Mucosa of descending colon (tissue), 3 donors: ENCODE measurements around the gene ZNF346. TPM values are rescaled to one million over a fixed set of nuclear protein-coding genes. Genes with fewer than 3 reads are reported as not detected.
A peak's percentile ranks its signal among the peaks of the same experiment; 100 is the strongest.

Experiments used
- ATAC-seq: fragments of 200-7000 bp; cut with Tn5 transposase; one replicate; pipeline ENCODE4 v1.9.1; 2020; ENCODE audit warnings: mild to moderate bottlenecking, moderate library complexity
- DNase-seq, 3 donors: peaks; one replicate each; pipeline ENCODE4 v3.0.0-alpha.2; 2020
- H3K36me3 ChIP-seq: fragments of 200-600 bp; one replicate; pipeline ENCODE4 v1.8.0; 2021; ENCODE audit warnings: low read depth, mild to moderate bottlenecking
- H3K4me1 ChIP-seq: fragments of 200-600 bp; one replicate; pipeline ENCODE4 v1.8.0; 2021; ENCODE audit warnings: low read depth, mild to moderate bottlenecking
- H3K4me3 ChIP-seq: fragments of 200-600 bp; one replicate; pipeline ENCODE4 v1.8.0; 2021; ENCODE audit warnings: mild to moderate bottlenecking
- H3K9me3 ChIP-seq: fragments of 200-600 bp; one replicate; pipeline ENCODE4 v1.8.0; 2021; ENCODE audit warnings: mild to moderate bottlenecking
- intact Hi-C, 2 donors: fragments of 100-400 bp; cut with DNase I in 1 of 2; cut with micrococcal nuclease in 1 of 2; formaldehyde crosslinking; loops; one replicate each; pipeline versions ENCODE4 v1.11.0 to v1.11.1; 2022; cut with DNase I, micrococcal nuclease
- total RNA-seq, 3 donors: library from RNA; stranded (reverse); fragmentation: NEBNext Ultra II Directional in 2 of 3; extraction: Animal tissue kit (Norgen Biotek cat#: 25700) in 2 of 3; gene quantifications; one replicate each; pipeline versions ENCODE4 v1.2.1 to v1.2.4, GENCODE V29; 2021 to 2023
- TF ChIP-seq, protein P1 (sequence below): fragments of 200-600 bp; IDR thresholded peaks from one replicate; pipeline ENCODE4 v1.8.0; 2022; ENCODE audit warnings: antibody characterized with exemption, mild to moderate bottlenecking
- donor health status: DM: no; HTN: no; CAD: no; lungs with moderate emphysema.
- donor health status: DM: no; HTN: no; CAD: no.
- donor health status: DM: no; HTN: yes; CAD: no.

Gene ZNF346
- total RNA-seq, 3 donors from 2014 or later: 15.7 to 17.9 (median 16.7) TPM

DNA sequence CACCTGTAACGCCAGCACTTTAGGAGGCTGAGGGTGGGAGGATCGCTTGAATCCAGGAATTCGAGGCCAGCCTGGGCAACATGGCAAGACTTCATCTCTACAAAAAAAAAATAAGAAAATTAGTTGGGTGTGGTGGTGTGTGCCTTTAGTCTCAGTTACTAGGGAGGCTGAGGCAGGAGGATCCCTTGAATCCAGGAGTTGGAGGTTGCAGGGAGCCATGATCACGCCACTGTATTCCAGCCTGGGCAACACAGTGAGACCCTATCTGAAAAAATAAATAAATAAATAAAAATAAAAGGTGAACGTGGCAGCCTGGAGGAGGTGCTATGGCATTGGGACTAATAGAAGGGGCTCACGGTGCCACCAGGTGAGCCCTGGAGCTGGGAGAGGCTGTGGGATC lies 71.3 kb downstream of the ZNF346 start:
- no peak overlapping the region for H3K4me3 ChIP-seq
- intact Hi-C loops: no loop called here
- peaks cover 45% of the 10 kb centered on the region for H3K4me1 ChIP-seq
- TF ChIP-seq, protein P1, sequence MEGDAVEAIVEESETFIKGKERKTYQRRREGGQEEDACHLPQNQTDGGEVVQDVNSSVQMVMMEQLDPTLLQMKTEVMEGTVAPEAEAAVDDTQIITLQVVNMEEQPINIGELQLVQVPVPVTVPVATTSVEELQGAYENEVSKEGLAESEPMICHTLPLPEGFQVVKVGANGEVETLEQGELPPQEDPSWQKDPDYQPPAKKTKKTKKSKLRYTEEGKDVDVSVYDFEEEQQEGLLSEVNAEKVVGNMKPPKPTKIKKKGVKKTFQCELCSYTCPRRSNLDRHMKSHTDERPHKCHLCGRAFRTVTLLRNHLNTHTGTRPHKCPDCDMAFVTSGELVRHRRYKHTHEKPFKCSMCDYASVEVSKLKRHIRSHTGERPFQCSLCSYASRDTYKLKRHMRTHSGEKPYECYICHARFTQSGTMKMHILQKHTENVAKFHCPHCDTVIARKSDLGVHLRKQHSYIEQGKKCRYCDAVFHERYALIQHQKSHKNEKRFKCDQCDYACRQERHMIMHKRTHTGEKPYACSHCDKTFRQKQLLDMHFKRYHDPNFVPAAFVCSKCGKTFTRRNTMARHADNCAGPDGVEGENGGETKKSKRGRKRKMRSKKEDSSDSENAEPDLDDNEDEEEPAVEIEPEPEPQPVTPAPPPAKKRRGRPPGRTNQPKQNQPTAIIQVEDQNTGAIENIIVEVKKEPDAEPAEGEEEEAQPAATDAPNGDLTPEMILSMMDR: no peak
- H3K36me3 ChIP-seq: no peaks in the 10 kb centered on the region
- H3K9me3 ChIP-seq: no peaks in the 10 kb centered on the region
- DNase-seq (no peak), ATAC-seq (no peak)

DNA sequence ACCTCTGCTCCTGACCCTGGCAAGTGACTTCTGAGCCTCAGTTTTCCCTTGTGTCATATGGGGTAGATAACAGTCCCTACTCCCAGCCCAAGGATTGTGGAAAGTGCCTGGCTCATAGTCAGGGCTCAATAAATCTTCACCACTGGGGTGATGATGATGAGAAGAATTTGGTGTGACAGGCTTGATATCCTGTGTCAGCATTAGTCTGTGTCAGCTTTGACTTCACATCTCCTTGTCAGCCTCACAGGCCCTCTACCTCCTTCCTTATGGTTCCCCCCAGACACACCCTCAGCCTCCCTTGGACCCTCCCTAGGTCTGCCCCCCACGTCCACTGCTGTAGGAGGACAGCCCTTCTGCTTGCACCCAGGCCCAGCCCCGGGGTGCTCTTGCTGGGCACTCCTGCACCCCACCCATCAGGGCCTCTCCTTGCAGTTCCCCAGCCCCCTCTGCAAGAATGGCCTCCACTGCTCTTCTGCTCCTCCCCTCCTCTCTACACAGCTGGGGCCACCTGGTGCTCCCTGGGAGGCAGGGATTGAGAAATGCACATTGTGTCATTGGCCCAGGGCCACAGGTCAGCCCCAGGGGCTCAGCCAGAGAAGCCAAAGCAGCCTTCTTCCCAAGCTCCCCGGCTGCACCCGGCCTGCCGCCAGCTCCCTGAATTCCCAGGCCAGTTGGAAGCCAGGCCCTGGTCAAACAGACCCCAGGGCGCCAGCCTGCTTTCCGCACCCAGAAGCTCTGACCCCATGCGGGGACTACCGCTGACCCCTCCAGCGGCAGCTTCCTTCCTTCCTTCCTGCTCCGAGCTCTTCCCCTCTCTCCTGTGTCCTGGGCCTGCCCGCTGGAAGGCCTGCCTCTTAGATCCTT lies 72.0 kb downstream of the ZNF346 start:
- DNase-seq: peak; percentile 63 to 75 (median 71)
- Histone ChIP-seq H3K4me3 (no peak overlapping the region), H3K36me3 (no peaks in the 10 kb centered on the region), H3K4me1 (peaks cover 45% of the 10 kb centered on the region), H3K9me3 (no peaks in the 10 kb centered on the region)
- peak; percentile 7 for ATAC-seq
- TF ChIP-seq, protein P1: no peak
- intact Hi-C loops: no loop called here

DNA sequence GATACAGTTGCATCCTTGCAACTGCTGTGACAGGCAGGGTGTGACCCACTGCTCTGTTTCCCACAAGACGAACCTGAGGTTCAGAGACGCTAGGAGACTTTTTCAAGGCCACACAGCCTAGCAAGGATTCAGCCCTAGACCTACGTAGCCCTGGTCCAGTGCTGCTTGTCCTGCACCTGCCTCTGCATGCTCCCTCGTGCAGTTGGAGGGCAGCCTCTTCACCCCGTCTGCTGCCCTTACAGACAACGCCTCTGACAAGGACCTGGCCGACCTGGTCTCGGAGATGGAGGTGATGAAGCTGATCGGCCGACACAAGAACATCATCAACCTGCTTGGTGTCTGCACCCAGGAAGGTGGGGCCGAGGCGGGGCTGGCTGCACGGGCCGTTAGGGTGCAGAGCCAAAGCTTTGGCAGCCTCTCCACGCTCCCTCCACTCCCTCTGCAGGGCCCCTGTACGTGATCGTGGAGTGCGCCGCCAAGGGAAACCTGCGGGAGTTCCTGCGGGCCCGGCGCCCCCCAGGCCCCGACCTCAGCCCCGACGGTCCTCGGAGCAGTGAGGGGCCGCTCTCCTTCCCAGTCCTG lies 72.7 kb downstream of the ZNF346 start:
- H3K4me1 ChIP-seq: peaks cover 39% of the 10 kb centered on the region
- H3K36me3 ChIP-seq: no peaks in the 10 kb centered on the region
- intact Hi-C loops: no loop called here
- DNase-seq: no peak
- TF ChIP-seq, protein P1: no peak
- no peak for ATAC-seq
- H3K9me3 ChIP-seq: no peaks in the 10 kb centered on the region
- H3K4me3 ChIP-seq: no peak overlapping the region

DNA sequence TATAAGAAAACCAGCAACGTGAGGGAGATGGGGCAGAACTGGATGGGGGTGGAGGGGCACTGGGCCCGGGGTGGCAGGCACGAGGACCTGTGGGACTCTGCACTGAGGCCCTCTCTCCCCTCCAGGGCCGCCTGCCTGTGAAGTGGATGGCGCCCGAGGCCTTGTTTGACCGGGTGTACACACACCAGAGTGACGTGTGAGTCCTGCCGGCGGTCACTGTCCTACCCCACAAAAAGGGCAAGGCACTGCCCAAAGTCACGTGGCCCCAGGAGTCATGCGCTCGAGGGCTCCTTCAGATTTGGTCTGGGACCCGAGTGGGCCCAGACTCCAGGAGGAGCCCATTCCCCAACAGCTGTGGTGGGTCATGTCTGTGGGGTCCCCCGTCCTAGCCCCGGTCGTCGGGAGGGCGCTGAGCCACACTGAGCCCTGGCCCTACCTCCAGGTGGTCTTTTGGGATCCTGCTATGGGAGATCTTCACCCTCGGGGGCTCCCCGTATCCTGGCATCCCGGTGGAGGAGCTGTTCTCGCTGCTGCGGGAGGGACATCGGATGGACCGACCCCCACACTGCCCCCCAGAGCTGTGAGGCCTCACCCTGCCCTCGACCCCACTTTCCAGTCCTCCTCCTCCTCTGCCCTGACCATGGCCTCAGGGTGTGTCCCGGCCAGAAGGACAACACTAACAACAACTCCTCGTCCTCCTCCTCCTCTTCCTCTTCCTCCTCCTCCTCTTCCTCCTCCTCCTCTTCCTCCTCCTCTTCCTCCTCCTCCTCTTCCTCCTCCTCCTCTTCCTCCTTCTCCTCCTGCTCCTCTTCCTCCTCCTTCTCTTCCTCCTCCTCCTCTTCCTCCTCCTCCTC lies 73.9 kb downstream of the ZNF346 start:
- DNase-seq: no peak
- intact Hi-C loops: no loop called here
- peaks cover 28% of the 10 kb centered on the region for H3K4me1 ChIP-seq

More for the DNA sequence above, 73.9 kb downstream of the ZNF346 start:
- H3K4me3 ChIP-seq: no peak overlapping the region
- TF ChIP-seq, protein P1: no peak
- no peaks in the 10 kb centered on the region for H3K9me3 ChIP-seq
- no peak for ATAC-seq
- no peaks in the 10 kb centered on the region for H3K36me3 ChIP-seq
